HepG2 (cell line): ENCODE measurements around the gene ATM. TPM values are rescaled to one million over a fixed set of nuclear protein-coding genes. Genes with fewer than 3 reads are reported as not detected.

Source experiments
- DPF2 ChIP-seq: sonication (generic); formaldehyde crosslinking; IDR thresholded peaks from 2 replicates; pipeline ENCODE4 v1.4.0; 2020; ENCODE audit warnings: mild to moderate bottlenecking, low read depth, missing genetic modification reagents, borderline replicate concordance
- ETV5 ChIP-seq: IDR thresholded peaks from 2 replicates; pipeline ENCODE4 v1.6.1; 2018; ENCODE audit warnings: missing biosample characterization, missing genetic modification reagents, inconsistent platforms, borderline replicate concordance
- MIER2 ChIP-seq: IDR thresholded peaks from 2 replicates; pipeline ENCODE4 v1.6.1; 2016; ENCODE audit warnings: missing biosample characterization, missing genetic modification reagents
- NFKB2 ChIP-seq: sonication (generic); formaldehyde crosslinking; IDR thresholded peaks from 2 replicates; pipeline ENCODE4 v1.4.0; 2020; ENCODE audit warnings: missing genetic modification reagents, borderline replicate concordance
- PHF8 ChIP-seq: sonication (generic); formaldehyde crosslinking; IDR thresholded peaks from 2 replicates; pipeline ENCODE4 v1.5.0; 2020; ENCODE audit warnings: missing genetic modification reagents
- SAFB2 ChIP-seq: sonication (generic); formaldehyde crosslinking; IDR thresholded peaks from 2 replicates; pipeline ENCODE4 v1.5.1; 2020; ENCODE audit warnings: missing genetic modification reagents, low read depth, mild to moderate bottlenecking, borderline replicate concordance
- SIN3B ChIP-seq: fragments of 150-350 bp; IDR thresholded peaks from 2 replicates; pipeline ENCODE4 v1.6.1; 2014; ENCODE audit warnings: low read length
- ZMAT3 ChIP-seq: sonication (generic); formaldehyde crosslinking; conservative IDR thresholded peaks from 2 replicates; pipeline ENCODE4 v1.7.0; 2021; ENCODE audit warnings: missing genetic modification reagents
- ZNF136 ChIP-seq: sonication (generic); formaldehyde crosslinking; IDR thresholded peaks from 2 replicates; pipeline ENCODE4 v1.8.1; 2022; ENCODE audit warnings: low read depth, mild to moderate bottlenecking, moderate library complexity, missing genetic modification reagents
- ZNF337 ChIP-seq: sonication (generic); formaldehyde crosslinking; IDR thresholded peaks from 2 replicates; pipeline ENCODE4 v1.5.1; 2020; ENCODE audit warnings: missing genetic modification reagents, low read depth, mild to moderate bottlenecking, borderline replicate concordance
- ZNF616 ChIP-seq: sonication (generic); formaldehyde crosslinking; IDR thresholded peaks from 2 replicates; pipeline ENCODE4 v1.5.0; 2020; ENCODE audit warnings: low read depth, mild to moderate bottlenecking, missing genetic modification reagents
- ZNF766 ChIP-seq: sonication (generic); formaldehyde crosslinking; IDR thresholded peaks from 2 replicates; pipeline ENCODE4 v1.5.0; 2020; ENCODE audit warnings: missing genetic modification reagents, borderline replicate concordance
- polyA plus RNA-seq, 8 experiments: library from polyadenylated mRNA; depleted of rRNA in 3 of 8; stranded (reverse) in 7 of 8; unstranded in 1 of 8; fragments of >200 nt; fragmentation: Illumina TruSeq in 4 of 8; extraction: Trizol in 4 of 8; gene quantifications; 2 replicates each; pipeline versions ENCODE4 v1.2.1 to v1.2.3, GENCODE V29; 2011 to 2016; ENCODE audit warnings: low read depth in 4 of 8, missing spikeins in 1 of 8, mixed read lengths in 1 of 8; ENCODE audit not compliant: insufficient read depth in 1 of 8
- total RNA-seq, 5 experiments: library from RNA; depleted of rRNA; stranded (reverse); fragments of >200 nt; fragmentation: Illumina TruSeq; extraction: Trizol; gene quantifications; 2 replicates each; pipeline ENCODE4 v1.2.3, GENCODE V29; 2016; ENCODE audit warnings: low read depth in 1 of 5
- TF ChIP-seq, protein P1 (sequence below): sonication (generic); formaldehyde crosslinking; IDR thresholded peaks from 2 replicates; pipeline ENCODE4 v1.5.1; 2020; ENCODE audit warnings: missing genetic modification reagents, mild to moderate bottlenecking, borderline replicate concordance
- TF ChIP-seq, protein P2 (sequence below): sonication (generic); formaldehyde crosslinking; IDR thresholded peaks from 2 replicates; pipeline ENCODE4 v1.5.1; 2020; ENCODE audit warnings: missing genetic modification reagents, mild to moderate bottlenecking, borderline replicate concordance
- TF ChIP-seq, protein P3 (sequence below): IDR thresholded peaks from 2 replicates; pipeline ENCODE4 v1.6.1; 2016; ENCODE audit warnings: missing genetic modification reagents, missing compliant biosample characterization
- TF ChIP-seq, protein P4 (sequence below): sonication (generic); formaldehyde crosslinking; IDR thresholded peaks from 2 replicates; pipeline ENCODE4 v1.8.1; 2023; ENCODE audit warnings: mild to moderate bottlenecking, moderate library complexity, missing genetic modification reagents
- TF ChIP-seq, protein P5 (sequence below): sonication (generic); formaldehyde crosslinking; IDR thresholded peaks from 2 replicates; pipeline ENCODE4 v1.8.0; 2022; ENCODE audit warnings: mild to moderate bottlenecking, missing genetic modification reagents, borderline replicate concordance
- TF ChIP-seq, protein P6 (sequence below): sonication (generic); formaldehyde crosslinking; IDR thresholded peaks from 2 replicates; pipeline ENCODE4; 2020; ENCODE audit warnings: missing genetic modification reagents, mild to moderate bottlenecking, borderline replicate concordance

Gene ATM
- total and polyA plus RNA-seq, 2 of the 13 experiments (the other 11 are each of a cell fraction or from before 2014, with no cell fraction given): 40.0 to 71.6 TPM

DNA sequence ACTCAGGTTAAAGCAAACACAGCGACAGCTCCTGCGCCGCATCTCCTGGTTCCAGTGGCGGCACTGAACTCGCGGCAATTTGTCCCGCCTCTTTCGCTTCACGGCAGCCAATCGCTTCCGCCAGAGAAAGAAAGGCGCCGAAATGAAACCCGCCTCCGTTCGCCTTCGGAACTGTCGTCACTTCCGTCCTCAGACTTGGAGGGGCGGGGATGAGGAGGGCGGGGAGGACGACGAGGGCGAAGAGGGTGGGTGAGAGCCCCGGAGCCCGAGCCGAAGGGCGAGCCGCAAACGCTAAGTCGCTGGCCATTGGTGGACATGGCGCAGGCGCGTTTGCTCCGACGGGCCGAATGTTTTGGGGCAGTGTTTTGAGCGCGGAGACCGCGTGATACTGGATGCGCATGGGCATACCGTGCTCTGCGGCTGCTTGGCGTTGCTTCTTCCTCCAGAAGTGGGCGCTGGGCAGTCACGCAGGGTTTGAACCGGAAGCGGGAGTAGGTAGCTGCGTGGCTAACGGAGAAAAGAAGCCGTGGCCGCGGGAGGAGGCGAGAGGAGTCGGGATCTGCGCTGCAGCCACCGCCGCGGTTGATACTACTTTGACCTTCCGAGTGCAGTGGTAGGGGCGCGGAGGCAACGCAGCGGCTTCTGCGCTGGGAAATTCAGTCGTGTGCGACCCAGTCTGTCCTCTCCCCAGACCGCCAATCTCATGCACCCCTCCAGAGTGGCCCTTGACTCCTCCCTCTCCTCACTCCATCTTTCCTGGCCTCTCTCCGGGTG lies at the start of gene ATM, which contains the start of gene NPAT (continued):
- TF ChIP-seq, protein P1, sequence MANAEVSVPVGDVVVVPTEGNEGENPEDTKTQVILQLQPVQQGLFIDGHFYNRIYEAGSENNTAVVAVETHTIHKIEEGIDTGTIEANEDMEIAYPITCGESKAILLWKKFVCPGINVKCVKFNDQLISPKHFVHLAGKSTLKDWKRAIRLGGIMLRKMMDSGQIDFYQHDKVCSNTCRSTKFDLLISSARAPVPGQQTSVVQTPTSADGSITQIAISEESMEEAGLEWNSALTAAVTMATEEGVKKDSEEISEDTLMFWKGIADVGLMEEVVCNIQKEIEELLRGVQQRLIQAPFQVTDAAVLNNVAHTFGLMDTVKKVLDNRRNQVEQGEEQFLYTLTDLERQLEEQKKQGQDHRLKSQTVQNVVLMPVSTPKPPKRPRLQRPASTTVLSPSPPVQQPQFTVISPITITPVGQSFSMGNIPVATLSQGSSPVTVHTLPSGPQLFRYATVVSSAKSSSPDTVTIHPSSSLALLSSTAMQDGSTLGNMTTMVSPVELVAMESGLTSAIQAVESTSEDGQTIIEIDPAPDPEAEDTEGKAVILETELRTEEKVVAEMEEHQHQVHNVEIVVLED: peak; percentile 86
- TF ChIP-seq, protein P2, sequence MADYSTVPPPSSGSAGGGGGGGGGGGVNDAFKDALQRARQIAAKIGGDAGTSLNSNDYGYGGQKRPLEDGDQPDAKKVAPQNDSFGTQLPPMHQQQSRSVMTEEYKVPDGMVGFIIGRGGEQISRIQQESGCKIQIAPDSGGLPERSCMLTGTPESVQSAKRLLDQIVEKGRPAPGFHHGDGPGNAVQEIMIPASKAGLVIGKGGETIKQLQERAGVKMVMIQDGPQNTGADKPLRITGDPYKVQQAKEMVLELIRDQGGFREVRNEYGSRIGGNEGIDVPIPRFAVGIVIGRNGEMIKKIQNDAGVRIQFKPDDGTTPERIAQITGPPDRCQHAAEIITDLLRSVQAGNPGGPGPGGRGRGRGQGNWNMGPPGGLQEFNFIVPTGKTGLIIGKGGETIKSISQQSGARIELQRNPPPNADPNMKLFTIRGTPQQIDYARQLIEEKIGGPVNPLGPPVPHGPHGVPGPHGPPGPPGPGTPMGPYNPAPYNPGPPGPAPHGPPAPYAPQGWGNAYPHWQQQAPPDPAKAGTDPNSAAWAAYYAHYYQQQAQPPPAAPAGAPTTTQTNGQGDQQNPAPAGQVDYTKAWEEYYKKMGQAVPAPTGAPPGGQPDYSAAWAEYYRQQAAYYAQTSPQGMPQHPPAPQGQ (CRISPR knock-in tag): no peak
- TF ChIP-seq, protein P3, sequence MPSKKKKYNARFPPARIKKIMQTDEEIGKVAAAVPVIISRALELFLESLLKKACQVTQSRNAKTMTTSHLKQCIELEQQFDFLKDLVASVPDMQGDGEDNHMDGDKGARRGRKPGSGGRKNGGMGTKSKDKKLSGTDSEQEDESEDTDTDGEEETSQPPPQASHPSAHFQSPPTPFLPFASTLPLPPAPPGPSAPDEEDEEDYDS (CRISPR knock-in tag): peak; percentile 72
- no peak for TF ChIP-seq DPF2
- TF ChIP-seq, protein P4, sequence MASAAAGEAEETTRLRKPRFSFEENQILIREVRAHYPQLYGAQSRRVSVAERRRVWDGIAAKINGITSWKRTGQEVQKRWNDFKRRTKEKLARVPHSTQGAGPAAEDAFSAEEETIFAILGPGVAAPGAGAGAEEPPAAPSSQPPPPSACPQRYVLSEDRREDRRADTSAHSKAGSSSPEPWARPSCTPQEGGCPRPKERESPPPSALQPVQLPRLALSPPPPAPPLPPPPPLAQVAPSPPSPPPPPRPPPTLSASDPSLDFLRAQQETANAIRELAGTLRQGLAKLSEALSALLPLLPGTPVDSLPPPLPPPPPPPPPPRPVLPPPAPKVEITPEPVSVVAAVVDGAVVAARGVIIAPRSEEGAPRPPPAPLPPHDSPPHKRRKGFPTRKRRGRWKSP: peak; percentile 76
- TF ChIP-seq PHF8 (CRISPR knock-in tag): peak; percentile 76
- 0 out of 2 replicates have a peak, but pooled peaks have one; percentile 13 for TF ChIP-seq ZNF337
- peak; percentile 86; the same call in 1 of the 2 replicates for TF ChIP-seq SAFB2 (CRISPR knock-in tag)
- TF ChIP-seq ZNF766 (CRISPR knock-in tag): 0 out of 2 replicates have a peak, but pooled peaks have one; percentile 1
- TF ChIP-seq, protein P5, sequence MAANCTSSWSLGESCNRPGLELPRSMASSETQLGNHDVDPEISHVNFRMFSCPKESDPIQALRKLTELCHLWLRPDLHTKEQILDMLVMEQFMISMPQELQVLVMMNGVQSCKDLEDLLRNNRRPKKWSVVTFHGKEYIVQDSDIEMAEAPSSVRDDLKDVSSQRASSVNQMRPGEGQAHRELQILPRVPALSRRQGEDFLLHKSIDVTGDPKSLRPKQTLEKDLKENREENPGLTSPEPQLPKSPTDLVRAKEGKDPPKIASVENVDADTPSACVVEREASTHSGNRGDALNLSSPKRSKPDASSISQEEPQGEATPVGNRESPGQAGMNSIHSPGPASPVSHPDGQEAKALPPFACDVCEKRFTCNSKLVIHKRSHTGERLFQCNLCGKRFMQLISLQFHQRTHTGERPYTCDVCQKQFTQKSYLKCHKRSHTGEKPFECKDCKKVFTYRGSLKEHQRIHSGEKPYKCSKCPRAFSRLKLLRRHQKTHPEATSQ (CRISPR knock-in tag): peak; percentile 85; the same call in 1 of the 2 replicates
- peak; percentile 81; the same call in 1 of the 2 replicates for TF ChIP-seq NFKB2 (CRISPR knock-in tag)
- 0 out of 2 replicates have a peak, but pooled peaks have one; percentile 53 for TF ChIP-seq ZNF616 (CRISPR knock-in tag)
- 0 out of 2 replicates have a peak, but pooled peaks have one; percentile 35 for TF ChIP-seq ZNF136 (CRISPR knock-in tag)
- TF ChIP-seq ZMAT3: peak; percentile 85
- peak; percentile 85 for TF ChIP-seq SIN3B
- TF ChIP-seq ETV5: peak; percentile 98
- TF ChIP-seq MIER2: no peak
- TF ChIP-seq, protein P6, sequence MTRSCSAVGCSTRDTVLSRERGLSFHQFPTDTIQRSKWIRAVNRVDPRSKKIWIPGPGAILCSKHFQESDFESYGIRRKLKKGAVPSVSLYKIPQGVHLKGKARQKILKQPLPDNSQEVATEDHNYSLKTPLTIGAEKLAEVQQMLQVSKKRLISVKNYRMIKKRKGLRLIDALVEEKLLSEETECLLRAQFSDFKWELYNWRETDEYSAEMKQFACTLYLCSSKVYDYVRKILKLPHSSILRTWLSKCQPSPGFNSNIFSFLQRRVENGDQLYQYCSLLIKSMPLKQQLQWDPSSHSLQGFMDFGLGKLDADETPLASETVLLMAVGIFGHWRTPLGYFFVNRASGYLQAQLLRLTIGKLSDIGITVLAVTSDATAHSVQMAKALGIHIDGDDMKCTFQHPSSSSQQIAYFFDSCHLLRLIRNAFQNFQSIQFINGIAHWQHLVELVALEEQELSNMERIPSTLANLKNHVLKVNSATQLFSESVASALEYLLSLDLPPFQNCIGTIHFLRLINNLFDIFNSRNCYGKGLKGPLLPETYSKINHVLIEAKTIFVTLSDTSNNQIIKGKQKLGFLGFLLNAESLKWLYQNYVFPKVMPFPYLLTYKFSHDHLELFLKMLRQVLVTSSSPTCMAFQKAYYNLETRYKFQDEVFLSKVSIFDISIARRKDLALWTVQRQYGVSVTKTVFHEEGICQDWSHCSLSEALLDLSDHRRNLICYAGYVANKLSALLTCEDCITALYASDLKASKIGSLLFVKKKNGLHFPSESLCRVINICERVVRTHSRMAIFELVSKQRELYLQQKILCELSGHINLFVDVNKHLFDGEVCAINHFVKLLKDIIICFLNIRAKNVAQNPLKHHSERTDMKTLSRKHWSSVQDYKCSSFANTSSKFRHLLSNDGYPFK (CRISPR knock-in tag): peak; percentile 71; the same call in 1 of the 2 replicates
